Hypothalamus (tissue), 51 donors: Measurements from ENCODE around the gene IGFBP6.
"Not testable (repeated sequence)": the region's sequence is repeated elsewhere in the genome, so short reads cannot be mapped to it uniquely, and the experiment has no call there.

Source experiments
- DNase-seq, 51 donors: peaks; one replicate each; lab custom pipeline; 2025; lab: John Stamatoyannopoulos, UW

The IGFBP6 gene

DNA sequence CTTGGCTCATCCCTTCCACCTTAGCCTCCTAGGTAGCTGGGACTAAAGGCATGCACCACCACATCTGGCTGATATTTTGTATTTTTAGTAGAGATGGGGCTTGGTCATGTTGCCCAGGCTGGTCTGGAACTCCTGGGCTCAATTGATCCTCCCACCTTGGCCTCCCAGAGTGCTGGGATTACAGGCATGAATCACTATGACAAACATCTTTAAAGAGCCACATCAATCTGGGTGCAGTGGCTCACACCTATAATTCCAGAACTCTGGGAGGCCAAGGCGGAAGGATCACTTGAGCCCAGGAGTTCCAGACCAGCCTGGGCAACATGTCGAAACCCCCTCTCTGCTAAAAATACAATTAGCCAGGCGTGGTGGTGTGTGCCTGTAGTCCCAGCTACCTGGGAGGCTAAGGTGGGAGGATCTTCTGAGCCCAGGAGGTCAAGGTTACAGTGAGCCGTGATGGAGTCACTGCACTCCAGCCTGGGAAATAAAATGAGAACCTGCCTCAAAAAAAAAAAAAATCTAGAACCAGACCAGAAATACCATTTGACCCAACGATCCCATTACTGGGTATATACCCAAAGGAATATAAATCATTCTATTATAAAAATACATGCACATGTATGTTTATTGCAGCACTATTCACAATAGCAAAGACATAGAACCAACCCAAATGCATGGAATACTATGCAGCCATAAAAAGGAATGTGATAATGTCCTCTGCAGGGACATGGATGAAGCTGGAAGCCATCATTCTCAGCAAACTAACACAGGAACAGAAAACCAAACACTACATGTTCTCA, 2.5 kb upstream of the IGFBP6 start:
- DNase-seq, result not testable (repeated sequence)

DNA sequence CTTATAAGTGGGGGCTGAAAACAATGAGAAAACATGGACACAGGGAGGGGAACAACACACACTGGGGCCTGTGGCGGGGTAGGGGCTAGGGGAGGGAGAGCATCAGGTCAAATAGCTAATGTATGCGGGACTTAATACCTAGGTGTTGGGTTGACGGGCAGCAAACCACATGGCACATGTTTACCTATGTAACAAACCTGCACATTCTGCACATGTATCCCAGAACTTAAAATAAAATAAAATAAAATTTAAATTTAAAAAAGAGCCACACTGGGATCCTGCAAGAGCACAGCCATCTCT, 1.9 kb upstream of the IGFBP6 start:
- not testable (repeated sequence) for DNase-seq

DNA sequence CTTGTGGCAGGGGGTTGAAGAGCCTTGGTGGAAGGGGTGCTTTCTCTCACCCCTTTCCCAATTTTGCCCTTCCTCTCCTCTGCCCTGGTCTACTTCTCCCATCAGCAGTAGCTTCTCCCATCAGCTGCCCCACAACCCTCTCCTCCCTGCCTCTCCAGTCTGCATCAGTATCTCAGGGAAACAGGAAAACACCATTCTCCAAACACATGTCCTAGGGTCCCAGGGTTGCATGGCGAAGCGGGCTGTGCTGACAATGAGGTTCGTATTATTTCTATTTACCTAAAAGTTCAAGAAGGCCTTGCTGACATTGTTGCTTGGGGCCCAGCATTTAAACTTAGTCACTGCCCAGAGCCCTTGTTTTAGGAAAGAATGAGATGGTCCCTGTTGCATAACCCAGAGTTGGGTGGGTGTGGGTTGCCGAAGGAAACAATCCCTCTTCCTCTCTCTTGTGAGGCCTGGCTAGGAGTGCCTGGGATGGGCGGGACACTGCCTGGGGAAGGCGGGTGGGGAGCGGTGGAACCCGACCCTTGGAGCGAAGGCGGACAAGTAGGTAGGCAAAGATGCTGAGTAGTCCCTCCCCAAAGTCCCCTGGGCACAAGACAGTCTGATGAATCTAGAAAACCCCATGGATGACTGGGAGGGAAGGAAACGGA, 1.3 kb upstream of the IGFBP6 start:
- no peak for DNase-seq

DNA sequence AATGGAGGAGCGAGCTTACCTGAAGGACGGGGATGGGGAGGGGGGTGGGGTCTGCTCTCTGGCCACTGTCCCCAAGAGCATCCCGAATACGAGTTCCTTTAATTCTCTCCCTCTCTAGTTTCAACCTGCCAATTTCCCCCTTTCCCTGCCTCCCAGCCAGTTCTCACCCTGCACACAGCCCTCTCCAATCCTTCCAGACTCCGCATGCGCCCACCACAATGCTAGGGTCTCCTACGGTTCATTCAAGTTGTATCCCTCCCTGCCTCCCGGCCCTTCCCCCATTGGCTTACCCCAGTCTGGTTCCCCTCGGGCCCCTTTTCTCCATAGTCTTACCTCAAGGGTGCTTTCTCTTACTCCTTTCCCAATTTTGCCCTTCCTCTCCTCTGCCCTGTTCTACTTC, 708 bp upstream of the IGFBP6 start:
- no peak for DNase-seq

DNA sequence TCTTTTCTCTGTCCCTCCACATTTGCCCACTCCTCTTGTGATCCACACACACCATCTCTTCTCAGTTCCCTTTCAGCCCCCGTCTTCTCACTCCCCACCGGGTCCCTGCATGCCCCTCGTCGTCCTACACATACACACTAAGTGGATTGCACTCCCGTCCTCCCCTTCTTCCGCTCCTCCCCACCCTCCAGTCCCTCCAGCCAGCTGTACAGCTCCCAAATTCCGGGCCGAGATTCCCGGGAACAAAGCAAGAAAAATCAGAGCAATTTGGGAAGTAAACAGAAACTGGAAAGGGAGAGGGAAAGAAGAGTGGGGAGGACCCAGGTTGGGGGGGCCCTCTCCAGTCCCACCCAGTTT, 282 bp upstream of the IGFBP6 start:
- peak in 1 of 51 donors; percentile 21 for DNase-seq

DNA sequence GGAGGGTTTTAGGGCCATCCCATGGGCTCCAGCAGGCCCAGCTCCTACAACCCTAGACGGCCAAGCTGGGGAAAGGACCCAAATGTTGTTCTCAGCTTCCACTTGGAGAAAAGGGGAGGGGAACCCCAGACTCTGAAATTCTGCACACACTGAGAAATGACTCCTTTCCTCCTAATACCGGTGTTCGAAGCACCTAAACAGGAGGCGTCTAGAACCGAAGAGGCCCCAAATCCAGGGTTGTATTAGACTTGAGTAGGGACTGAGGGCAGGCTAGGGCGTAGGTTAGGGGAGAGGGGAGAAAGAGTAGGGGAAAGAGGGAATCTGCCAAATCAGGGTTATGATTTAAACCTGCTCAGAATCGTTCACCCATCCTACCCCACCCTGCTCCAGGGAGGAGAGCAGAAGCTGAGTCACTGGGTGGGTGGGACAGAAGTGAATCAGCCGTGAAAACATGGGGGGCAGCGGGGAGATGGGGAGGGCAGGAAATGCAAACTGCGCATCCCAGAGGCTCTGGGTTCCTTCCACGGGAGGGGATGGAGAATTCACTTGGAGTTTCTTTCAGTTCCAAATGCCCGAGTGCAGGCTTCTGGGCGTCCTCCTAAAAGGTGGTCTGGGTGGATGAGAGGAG, 1.0 kb downstream of the IGFBP6 start:
- DNase-seq, result peak in 4 of 51 donors; percentile 24 to 56 (median 46)

DNA sequence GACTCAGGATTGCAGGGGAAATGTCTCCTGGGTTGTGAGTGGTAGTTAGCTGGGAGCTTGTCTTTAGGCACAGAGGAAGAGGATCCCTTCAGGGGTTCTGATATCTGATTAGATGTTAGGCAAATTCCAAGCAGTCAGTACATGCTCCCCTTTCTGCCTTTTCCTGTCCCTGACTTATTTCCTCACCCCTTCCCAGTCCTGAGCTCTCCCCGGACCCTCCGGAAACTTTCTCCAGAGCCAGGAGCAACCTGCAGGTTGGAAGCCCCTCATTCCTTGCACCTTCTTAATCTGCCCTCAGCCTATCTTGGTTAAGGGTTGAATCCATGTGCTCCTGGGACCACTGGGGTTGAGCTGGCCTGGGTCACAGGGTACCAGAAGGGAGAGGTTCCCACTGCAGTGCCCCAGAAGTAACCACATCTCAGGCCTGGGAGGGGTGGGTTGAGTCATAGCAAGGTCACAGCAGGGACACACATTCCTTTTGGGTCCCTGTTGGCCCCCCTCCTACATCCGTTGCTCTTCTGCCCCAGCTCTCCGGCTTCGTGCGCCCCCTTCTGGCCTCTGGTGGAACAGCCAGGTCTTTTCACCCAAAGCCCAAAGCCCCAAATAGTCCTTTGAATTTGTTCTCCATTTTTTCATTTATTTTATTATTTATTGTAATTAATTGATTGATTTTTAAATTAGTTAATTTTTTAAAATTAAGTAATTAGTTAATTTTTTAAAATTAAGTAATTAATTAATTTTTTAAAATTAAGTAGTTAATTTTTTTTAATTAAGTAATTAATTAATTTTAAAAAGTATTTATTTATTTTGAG, 1.8 kb downstream of the IGFBP6 start:
- peak in 47 of 51 donors; percentile 18 to 83 (median 63) for DNase-seq

DNA sequence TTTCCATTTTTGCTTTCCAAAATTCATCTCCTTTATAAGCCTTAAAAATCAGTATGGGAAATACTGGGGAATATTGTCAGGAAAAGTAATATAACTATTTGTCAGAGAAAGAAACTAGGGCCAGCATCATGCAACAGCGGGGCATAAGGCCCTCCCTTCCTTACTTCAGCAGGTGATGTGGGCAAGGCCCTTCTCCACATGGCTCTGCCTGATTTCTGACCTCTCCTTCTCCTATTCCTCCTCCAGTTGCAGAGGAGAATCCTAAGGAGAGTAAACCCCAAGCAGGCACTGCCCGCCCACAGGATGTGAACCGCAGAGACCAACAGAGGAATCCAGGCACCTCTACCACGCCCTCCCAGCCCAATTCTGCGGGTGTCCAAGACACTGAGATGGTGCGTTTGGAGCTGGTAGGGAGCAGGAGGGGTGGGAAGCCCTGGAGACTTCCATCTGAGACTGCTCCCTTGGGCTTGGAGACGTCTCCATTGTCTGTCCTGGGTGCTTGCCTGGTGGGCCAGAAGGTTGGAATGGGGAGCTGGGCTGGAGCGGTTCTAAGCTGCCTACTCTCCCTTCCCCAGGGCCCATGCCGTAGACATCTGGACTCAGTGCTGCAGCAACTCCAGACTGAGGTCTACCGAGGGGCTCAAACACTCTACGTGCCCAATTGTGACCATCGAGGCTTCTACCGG, 3.1 kb downstream of the IGFBP6 start:
- no peak for DNase-seq

DNA sequence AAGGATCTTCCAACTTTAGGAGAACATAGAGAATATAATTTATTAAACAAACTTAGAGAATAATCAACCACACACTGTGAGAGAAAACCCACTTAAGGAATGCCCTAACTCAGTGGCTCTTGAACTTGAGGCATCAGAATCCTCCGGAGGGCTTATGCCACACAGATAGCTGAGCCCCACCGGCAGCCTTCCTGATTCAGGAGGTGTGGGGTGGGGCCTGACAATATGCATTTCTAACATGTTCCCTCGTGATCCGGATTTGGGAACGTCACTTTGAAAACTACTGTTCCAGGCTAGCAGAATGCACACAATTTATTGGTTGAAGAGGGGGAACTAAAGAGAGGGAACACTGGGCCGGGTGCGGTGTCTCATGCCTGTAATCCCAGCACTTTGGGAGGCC, 3.8 kb downstream of the IGFBP6 start:
- no peak for DNase-seq

DNA sequence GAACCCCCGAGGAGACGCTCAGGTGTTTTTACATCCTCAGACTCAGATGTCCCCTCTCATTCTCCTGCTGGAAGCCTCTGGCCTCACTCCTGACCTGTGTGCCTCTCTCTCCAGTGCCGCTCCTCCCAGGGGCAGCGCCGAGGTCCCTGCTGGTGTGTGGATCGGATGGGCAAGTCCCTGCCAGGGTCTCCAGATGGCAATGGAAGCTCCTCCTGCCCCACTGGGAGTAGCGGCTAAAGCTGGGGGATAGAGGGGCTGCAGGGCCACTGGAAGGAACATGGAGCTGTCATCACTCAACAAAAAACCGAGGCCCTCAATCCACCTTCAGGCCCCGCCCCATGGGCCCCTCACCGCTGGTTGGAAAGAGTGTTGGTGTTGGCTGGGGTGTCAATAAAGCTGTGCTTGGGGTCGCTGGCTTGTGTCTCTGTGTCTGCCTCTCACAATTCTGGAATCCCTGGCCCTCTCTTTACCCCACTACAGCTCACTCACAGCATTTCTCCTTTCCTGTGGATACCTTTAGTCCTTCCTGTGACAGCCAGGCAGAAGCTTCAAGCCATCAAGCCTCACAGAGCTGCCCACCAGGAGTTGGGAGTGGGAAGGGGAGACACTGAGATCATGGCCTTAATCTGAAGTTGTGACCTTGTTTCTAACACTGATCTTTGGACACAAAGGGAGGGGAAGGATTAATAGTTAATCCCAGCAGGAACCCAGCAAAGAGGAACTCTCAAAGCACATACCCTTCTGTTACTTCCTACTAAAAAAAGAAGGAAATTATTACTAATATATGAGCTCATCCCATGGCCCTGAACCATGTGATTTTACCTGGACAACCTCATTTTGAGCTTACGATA, 4.7 kb downstream of the IGFBP6 start:
- DNase-seq, result no peak

DNA sequence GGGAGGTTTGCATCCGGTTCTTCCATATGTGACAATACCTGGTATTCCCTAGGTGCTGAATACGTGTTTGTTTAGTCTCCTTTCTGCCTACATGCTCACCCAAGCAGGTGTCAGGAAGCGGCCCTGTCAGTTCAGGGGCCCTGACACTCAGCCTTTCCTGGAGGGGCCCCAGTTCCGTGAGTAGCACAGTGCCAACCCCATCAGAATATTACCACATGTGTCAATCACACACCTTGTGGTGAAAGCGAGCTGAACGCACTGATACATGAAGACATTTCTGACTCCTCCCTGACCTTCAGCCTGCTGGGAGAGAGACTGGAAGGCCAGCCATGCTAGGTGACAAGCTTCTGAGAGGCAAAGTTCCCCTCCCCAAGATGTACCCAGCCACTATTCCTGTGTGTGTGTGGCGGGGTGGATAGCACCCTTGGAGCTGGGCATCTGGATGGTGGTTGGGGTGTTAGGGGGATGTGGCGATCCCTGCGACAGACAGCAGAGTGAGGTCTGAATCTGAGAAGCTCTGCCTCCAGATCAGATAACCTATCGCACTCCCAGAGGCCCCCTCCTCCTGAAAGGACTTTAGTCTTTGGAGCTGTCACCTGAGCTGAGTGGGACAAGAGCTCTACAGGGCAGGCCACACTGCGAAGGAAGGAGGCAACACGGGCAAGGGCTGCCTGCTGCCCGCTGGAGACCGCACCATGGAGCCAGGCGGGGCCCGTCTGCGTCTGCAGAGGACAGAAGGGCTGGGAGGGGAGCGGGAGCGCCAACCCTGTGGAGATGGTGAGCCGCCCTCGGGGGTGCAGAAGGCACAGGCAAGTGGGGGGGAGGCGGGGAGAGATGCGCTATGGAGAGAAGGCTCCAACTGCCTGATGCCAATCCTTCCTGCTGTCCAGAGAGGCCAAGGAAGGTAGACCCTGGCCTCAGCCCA, 5.7 kb downstream of the IGFBP6 start, which contains the start of gene SOAT2:
SOAT2 (plus strand) TSS at position 604 of the 925 bp plus-strand sequence; CDS start at position 696, 92 bp downstream.
- no peak for DNase-seq

DNA sequence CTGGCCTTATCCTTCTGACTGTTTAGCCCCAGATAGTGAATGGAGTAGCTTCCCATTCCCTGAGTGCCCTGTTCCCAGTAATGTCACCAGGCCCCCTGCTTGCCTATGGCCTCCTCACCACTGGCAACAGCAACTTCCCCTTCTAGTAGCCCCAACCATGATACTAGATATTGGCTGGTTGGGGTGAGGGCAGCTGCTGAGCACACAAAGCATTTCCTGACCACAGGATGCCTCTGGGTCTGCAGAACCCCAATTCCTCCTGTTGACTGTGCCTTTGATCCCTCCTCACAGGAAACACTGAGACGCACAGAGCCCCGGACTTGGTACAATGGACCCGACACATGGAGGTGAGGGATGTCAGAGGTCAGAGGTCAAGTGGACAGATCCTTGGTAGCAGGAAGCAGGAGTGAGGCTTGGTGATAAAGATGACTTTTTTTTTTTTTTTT, 6.4 kb downstream of the IGFBP6 start:
- DNase-seq, result no peak

DNA sequence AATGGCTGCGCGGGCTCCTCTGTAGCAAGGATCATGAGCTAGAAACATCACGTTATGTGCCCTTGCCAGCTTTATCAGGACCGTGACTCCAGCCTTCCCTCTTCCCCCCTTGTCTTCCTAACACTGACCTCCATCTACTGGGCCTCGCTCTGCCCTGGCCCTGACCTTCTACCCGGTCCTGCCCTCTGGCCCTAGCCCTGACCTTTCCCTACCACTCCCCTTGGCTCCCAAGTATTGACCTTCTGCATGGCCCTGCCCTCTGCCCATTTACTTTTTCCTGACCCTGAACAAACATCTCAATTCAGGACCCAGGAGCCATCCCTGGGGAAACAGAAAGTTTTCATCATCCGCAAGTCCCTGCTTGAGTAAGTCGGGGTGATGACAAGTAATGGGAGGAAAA, 7.8 kb downstream of the IGFBP6 start:
- DNase-seq, result no peak

DNA sequence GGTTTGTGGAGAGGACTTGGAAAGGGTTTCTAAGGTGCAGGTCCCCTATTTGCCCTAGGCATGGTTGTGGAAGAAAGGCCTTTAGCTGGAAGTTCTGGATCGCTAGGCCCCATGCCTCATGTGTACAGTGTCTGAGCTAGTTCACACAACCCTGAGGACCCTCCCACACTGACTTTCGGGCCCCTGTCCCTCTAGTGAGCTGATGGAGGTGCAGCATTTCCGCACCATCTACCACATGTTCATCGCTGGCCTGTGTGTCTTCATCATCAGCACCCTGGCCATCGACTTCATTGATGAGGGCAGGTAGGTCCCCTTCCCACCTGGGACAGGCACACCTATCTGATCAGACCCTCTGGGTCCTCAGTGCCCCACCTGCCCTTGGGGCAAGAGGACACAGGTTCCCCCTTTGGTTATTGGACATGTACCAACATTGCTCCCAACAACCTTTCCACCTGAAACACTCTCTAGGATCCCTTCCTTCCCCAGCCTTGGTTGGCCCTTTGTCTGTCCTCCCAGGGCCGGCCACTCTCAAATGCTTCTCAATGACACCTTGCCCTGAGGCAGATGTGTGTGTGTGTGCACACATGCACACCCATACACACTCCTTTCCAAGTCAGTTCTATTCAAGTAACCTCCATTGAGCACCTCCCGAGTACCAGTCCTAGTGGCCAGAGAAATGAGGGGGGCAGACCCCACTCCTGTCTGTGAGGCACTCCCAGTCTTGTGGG, 8.4 kb downstream of the IGFBP6 start:
- DNase-seq, result no peak

DNA sequence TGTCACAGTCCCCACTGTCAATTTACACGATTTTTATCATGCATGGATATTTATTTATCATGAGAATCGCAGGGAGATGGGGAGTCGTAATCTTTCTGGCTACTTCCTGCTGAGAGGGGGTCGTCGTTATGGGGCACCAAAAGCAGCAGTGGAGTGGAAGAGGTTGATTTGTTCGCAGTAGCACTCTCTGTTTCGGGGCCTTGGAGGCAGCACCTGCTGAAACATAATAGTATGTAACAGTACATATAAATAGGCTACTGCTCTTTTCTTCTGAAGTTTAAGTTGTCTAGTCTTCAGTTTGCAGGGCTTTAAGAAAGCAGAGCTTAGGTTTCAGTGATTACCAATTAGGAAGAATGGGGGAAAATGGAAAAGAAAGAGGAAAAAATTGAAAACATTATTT, 9.7 kb downstream of the IGFBP6 start:
- no peak for DNase-seq

DNA sequence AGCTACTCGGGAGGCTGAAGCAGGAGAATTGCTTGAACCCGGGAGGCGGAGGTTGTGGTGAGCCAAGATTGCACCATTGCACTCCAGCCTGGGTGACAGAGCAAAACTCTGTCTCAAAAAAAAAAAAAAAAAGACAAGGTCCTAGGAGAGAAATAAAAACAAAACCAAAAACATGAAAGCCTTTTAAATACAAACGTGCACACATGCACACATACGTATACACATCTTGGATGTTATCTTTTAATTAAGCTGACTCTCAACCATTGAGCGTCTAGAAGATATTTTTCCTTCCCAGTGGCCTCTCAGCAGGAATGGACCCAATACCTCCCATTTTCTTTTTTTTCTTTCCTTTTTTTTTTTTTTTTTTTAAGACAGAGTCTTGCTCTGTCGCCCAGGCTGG, 15.0 kb downstream of the IGFBP6 start:
- not testable (repeated sequence) for DNase-seq

DNA sequence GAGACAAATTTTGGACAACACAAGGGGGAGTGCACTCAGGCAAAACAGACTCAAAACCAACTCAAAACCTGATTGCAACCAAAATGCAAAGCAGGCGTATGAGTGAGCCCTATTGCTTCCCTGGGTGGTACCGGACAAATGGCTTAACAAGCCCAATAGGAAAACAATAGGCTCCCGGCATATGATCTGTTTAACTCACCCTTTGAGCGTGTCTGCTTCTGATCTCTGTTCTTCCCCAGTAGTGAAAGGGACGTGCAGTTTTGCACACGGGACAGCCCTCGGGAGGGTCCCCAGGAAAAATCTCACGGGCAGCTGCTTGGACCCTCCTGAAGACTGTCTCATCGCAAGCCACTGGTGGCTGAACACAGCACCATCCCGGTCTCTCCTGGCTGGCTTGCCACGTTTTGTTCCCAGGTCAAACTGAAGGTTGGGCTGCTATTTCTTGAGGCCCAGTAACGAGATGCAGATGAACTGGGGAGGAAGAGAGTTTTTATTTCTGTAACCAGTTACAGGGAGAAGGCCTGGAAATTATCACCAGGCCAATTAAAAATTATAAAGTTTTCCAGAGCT, 15.8 kb downstream of the IGFBP6 start:
- DNase-seq, result no peak
